Stimulated activated CD8-positive, alpha-beta memory T cell treated with anti-CD3 and anti-CD28 coated beads, Interleukin-15, amount 100 ng/mL, for 1 hour (primary cell): ENCODE results near the gene SH3RF3.

Experiments used
- DNase-seq: peaks from one replicate; pipeline ENCODE4 v3.0.0-alpha.2; 2020; ENCODE audit warnings: low read depth

Gene SH3RF3

GRCh38 chr2:109353806-109354745 lies 225.1 kb downstream of the SH3RF3 start:
- DNase-seq, result no peak

- DNase-seq, result no peak
Measured at GRCh38 chr2:109355192-109355843, 226.3 kb downstream of the SH3RF3 start.

GRCh38 chr2:109356324-109357035 lies 227.5 kb downstream of the SH3RF3 start:
- no peak for DNase-seq

DNA sequence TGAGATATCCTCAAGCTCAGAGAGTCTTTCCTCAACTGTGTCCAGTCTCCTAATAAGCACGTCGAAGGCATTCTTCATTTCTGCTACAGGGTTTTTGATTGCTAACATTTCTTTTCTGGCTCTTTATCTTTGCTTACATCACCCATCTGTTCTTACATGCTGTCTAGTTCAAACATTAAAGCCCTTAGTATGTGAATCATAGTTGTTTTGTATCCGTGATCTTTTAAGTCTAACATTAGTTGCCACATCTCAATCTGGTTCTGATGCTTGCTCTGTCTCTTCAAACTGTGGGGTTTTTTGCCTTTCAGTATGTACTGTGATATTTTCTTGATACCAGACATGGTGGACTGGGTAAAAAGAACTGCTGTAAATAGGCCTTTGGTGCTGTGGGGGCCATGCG lies 235.2 kb downstream of the SH3RF3 start:
- DNase-seq, result no peak

- DNase-seq, result no peak
Measured at GRCh38 chr2:109365131-109365530, 236.1 kb downstream of the SH3RF3 start.

- DNase-seq, result no peak
Measured at GRCh38 chr2:109367683-109368082, 238.7 kb downstream of the SH3RF3 start.

DNA sequence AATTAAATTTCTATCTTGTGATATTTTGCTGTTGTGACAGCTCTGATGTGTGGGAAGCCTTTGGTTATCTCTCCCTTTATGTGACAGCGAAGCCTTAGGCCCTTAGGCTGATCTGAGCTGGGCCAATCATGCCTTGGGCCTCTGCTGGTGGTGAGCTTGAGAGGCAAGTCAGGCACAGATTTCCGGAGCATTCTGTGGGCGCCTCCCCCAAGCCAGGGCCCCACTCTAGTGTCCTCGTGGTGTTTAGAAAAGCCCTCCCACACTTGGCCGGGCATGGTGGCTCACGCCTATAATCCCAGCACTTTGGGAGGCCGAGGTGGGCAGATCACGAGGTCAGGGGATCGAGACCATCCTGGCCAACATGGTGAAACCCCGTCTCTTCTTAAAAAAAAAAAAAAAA lies 239.8 kb downstream of the SH3RF3 start:
- DNase-seq, result no peak

GRCh38 chr2:109369671-109370191 lies 240.7 kb downstream of the SH3RF3 start:
- no peak for DNase-seq

DNA sequence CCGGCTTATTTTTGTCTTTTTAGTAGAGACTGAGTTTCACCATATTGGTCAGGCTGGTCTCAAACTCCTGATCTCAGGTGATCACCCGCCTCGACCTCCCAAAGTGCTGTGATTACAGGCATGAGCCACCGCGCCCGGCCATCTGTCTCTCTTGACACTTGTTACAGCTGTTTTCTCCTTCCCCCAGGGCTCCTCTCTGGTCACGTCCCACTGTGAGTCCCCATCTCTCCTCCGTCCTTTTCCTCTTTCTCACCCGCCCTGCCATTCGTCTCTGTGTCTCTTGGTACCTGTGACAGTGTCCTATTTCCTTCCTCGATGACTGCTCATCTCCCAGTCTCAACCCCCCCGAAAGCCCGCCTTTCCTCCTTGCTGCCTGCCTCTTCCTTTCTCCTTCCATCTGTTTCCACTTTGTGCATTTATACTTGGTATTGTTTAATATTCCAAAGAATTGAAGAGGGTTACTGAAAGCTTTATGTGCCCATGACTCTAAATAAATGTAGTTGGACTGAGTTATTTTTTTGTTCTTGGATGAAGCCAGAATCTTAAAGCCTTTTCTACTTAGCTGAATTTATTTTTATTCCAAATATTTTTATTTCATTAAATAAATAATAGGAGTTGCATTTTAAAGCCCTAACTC lies 241.5 kb downstream of the SH3RF3 start:
- DNase-seq, result no peak

DNA sequence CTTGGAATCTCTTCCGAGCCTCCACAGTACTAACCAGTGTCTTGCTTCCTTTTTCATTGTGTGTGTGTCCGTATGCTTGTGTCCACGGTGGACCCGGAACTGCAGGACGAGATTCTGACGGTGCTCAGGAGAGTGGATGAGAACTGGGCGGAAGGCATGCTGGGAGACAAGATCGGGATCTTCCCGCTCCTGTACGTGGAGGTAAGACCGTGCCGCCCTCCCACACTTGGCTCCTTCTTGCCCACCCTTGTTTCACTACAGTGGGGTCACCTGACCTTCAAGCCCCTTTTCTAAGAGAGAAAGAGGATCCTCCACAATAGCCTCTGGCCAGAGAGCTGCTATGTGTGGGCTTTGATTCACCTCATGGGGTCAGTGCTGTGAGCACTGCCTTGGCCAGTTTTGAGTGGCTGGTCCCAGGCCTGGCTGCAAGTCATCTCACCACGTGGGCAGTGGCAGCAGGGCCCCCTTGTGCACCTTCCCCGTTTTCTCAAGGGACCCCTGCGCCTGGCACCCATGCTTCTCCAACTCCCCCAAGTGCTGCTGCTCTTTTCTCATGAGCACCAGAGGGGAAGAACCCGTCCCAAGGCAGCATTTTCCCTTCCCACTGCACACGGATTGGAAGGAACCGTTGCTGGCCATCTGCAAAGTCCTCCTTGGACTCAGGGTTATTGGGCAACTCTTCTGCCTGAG lies 242.6 kb downstream of the SH3RF3 start:
- no peak for DNase-seq

GRCh38 chr2:109372171-109372568 lies 243.2 kb downstream of the SH3RF3 start:
- no peak for DNase-seq

DNA sequence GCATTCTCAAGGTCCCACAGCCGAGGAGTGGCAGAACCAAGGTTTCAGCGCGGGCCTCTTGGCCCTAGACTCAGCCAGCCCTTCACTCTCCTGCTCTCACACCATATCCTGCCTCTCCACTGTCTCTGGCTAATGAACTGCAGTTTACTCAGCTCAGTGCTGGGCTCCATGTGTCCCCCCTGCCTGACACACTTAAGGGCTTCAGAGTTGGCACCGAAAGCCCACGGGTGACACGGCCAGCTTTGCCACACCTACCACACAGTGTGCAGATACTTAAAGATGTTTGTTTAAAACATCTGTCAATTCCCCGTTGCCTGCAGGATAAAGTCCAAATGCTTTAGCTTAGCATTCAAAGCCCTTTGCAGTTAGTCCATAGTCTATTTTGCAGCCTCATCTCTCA lies 243.6 kb downstream of the SH3RF3 start:
- no peak for DNase-seq

DNA sequence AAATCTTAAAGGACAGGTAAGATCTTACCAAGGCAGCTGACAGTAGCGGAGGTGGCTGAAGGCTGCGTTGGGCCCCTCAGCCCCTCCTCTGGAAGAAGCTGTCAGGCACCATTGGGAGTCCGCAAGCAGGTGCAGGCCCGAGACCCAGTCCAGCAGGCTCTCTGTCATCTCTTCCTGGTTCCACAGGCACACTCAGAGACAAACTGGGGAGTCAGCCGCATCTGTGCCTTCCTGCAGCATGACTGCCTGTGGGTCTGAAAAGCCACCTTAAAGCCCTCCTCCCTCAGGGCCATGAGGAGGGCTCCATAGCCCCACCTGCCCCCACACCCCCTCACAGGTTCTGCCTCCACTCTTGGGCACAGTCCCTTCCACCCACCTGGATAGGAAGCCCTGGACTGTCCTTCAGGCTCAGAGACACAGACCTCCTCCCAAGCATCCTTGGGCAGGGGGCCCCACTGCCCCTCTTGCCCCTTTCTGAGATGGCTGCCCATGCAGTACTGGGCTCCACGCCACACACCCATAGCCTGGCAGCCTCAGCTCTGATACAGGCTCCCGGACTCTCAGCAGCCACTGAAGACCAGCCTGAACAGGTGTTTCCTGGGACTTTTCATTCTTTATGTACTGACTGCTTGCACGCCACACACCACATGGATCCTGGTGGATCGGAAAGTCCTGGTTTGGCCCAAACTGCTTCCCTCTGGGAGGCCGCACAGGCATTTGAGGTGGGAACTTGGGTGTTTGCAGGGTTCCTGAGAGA lies 245.0 kb downstream of the SH3RF3 start:
- no peak for DNase-seq

GRCh38 chr2:109374548-109375130 lies 245.6 kb downstream of the SH3RF3 start:
- DNase-seq, result no peak

GRCh38 chr2:109375131-109375561 lies 246.1 kb downstream of the SH3RF3 start:
- DNase-seq, result no peak

- no peak for DNase-seq
Measured at GRCh38 chr2:109375656-109376055, 246.7 kb downstream of the SH3RF3 start.

DNA sequence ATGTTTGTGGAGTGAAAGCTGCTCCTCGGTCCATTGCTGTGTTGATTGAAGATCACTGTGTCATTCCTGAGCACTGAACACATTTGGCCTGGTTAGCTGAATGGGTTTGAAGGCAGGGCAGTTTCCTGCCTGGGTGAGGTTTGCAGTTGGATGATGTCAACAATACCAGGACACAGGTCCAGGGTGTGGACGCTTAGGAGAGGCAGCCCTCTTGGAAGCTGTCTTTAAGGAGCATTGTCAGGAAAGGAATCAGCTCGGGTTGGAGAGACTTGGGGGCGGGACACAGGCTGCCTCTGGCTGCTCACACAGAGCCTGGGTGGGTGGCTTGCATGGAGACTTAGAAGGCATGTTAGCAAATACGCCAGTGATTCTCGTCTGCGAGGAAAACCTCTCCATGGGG lies 247.1 kb downstream of the SH3RF3 start:
- DNase-seq, result no peak

GRCh38 chr2:109376796-109377495 lies 247.9 kb downstream of the SH3RF3 start:
- no peak for DNase-seq

DNA sequence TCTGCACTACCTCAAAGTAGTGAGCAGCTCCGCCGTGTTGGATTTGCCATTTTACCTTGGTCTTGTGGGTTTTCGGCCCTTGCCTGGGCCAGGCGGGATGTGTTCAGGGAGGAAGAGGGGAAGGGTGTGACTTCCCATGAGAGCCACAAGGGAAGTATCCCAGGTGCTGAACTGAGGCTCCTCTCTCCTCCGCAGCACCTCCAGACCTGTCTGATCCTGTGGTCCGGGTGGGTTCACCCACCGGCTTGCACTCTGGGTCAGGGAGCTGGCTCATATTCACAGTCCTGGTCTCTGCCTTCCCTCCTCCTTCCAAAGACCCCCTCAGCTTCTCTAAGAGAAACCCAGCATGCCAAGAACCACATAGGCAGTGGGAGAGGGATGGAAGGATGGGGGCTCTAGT lies 249.0 kb downstream of the SH3RF3 start:
- no peak for DNase-seq

DNA sequence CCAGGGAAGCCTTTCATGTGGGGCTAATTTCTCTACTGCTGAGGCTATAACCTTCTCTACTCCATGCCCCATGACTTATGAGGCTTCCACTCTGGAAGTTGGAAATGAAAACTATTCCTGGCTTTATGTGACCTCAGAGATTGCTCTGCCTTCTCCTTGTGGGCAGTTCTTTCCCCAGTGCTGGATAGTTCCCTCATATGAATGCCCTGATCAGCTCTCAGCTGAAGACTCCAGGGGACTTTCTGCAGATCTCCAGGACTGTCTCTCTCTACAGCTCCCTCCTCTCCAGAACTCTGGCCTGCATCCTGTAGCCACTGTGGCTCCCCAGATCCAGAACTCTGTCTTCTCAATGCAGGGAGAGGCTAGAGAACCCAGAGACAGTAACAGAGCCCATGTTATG lies 249.7 kb downstream of the SH3RF3 start:
- no peak for DNase-seq
